Measurements from ENCODE around the gene GLYAT. TPM values are rescaled to one million over a fixed set of nuclear protein-coding genes. Genes with fewer than 3 reads are reported as not detected.

GLYAT gene
- polyA plus RNA-seq, 4 donors, result 14.0 TPM; not detected in 3

GRCh38 chr11:58676563-58677135 lies 55.1 kb downstream of the GLYAT start:
- Histone ChIP-seq H3K27ac (ENCODE audit: low read depth in 1 of 3, low read length in 2 of 3) (no peak overlapping the region), H3K36me3 (ENCODE audit: control insufficient read depth in 3 of 3, insufficient read depth in 2 of 3, low read depth in 1 of 3, low read length in 3 of 3) (no peaks in the 10 kb centered on the region)
- FAIRE-seq, result no peak

DNA sequence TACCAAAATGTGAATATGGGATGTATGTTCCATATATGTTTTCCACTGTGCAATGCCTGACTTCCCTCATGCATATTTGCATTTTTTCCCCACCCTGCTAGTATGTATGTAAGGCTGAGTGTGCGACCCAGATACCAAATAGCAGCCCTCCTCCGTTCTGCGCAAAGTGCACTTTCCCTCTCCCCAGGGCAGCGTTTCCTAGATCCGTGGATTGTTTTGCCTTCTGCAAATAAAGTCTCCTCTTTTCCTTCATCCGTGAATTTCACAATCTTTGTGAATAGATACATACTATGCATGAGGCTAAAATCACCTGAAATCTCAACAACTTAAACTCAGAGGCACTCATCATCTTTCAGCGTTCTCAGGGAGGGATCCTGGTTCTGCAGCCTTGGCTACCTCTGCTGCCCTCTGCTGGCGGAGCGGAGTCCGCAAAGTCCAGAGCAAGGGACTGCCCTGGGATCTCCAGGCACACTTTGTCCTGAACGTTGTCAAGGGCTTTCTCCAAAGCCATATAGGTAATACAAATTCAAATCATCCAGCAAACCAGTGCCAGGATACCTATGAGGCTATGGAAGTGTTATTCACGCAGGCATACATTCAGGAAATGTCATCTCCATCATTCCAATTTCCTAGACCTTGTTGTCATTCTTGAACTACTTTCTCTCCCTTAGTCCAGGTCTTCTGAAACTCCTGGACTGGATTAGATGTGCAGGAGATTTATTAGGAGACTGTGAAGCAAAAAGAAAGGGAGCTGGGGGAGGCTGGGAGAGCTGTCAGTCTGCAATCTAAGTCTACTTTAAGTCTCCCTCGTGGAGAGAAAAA lies 56.2 kb downstream of the GLYAT start:
- DNase-seq (peak; percentile 79 to 84), FAIRE-seq (no peak)
- no peaks in the 10 kb centered on the region for H3K9me3 ChIP-seq (ENCODE audit: control insufficient read depth in 2 of 2, insufficient read depth in 1 of 2, low read depth in 1 of 2, low read length in 1 of 2)
- H3K27me3 ChIP-seq (ENCODE audit: control insufficient read depth in 3 of 3, insufficient read depth in 3 of 3, low read length in 3 of 3), result peaks cover 0 to 5% (median 5%) of the 10 kb centered on the region in 3 donors
- no peaks in the 10 kb centered on the region for H3K36me3 ChIP-seq (ENCODE audit: control insufficient read depth in 3 of 3, insufficient read depth in 2 of 3, low read depth in 1 of 3, low read length in 3 of 3)
- H3K4me1 ChIP-seq (ENCODE audit: control insufficient read depth in 3 of 3, insufficient read depth in 2 of 3, low read depth in 1 of 3, low read length in 2 of 3), result no peaks in the 10 kb centered on the region
- no peak overlapping the region for H3K27ac ChIP-seq (ENCODE audit: low read depth in 1 of 3, low read length in 2 of 3)
- no peak overlapping the region for H3K4me3 ChIP-seq (ENCODE audit: low read depth in 1 of 3, low read length in 3 of 3)
- 33 to 41% (median 37%) methylated on average over 13 of the region's 13 CpGs for WGBS, 3 donors

More at GRCh38 chr11:58676563-58677135, 55.1 kb downstream of the GLYAT start:
- Histone ChIP-seq H3K9me3 (ENCODE audit: control insufficient read depth in 2 of 2, insufficient read depth in 1 of 2, low read depth in 1 of 2, low read length in 1 of 2) (no peaks in the 10 kb centered on the region), H3K4me3 (ENCODE audit: low read depth in 1 of 3, low read length in 3 of 3) (no peak overlapping the region), H3K4me1 (ENCODE audit: control insufficient read depth in 3 of 3, insufficient read depth in 2 of 3, low read depth in 1 of 3, low read length in 2 of 3) (no peaks in the 10 kb centered on the region), H3K27me3 (ENCODE audit: control insufficient read depth in 3 of 3, insufficient read depth in 3 of 3, low read length in 3 of 3) (peaks cover 0 to 6% (median 5%) of the 10 kb centered on the region in 3 donors)
- 61 to 81% (median 64%) methylated on average over 1 of the region's 1 CpG for WGBS, 3 donors
- DNase-seq, result no peak

DNA sequence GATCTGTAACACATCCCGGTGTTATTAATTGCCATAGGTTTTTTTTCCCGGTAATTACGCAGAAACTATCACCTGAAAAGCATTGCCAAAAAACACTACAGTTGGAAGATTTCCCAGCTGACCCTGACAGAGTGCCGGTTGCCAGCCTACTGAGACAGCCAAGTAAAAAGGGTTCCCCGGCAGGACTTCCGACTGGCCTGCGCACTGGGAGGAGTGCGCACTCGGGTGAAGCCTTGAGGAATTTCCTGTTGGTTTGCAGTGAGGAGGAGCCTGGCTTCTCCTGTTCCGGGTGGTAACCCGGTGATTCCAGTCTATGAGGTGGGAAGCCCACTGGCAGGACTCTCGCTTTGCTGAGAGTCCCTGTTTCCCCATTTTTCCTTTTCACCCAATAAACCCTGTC lies 57.1 kb downstream of the GLYAT start:
- no peaks in the 10 kb centered on the region for H3K27me3 ChIP-seq (ENCODE audit: control insufficient read depth in 3 of 3, insufficient read depth in 3 of 3, low read length in 3 of 3)
- no peaks in the 10 kb centered on the region for H3K9me3 ChIP-seq (ENCODE audit: control insufficient read depth in 2 of 2, insufficient read depth in 1 of 2, low read depth in 1 of 2, low read length in 1 of 2)
- H3K36me3 ChIP-seq (ENCODE audit: control insufficient read depth in 3 of 3, insufficient read depth in 2 of 3, low read depth in 1 of 3, low read length in 3 of 3), result no peaks in the 10 kb centered on the region
- no peak overlapping the region for H3K27ac ChIP-seq (ENCODE audit: low read depth in 1 of 3, low read length in 2 of 3)
- 85 to 89% (median 89%) methylated on average over 12 of the region's 12 CpGs for WGBS, 3 donors
- no peak for FAIRE-seq
- no peak overlapping the region for H3K4me3 ChIP-seq (ENCODE audit: low read depth in 1 of 3, low read length in 3 of 3)
- no peak for DNase-seq
- H3K4me1 ChIP-seq (ENCODE audit: control insufficient read depth in 3 of 3, insufficient read depth in 2 of 3, low read depth in 1 of 3, low read length in 2 of 3), result no peaks in the 10 kb centered on the region

GRCh38 chr11:58671983-58672633 lies 59.6 kb downstream of the GLYAT start:
- Histone ChIP-seq H3K27me3 (ENCODE audit: control insufficient read depth in 3 of 3, insufficient read depth in 3 of 3, low read length in 3 of 3) (no peaks in the 10 kb centered on the region), H3K4me3 (ENCODE audit: low read depth in 1 of 3, low read length in 3 of 3) (no peak overlapping the region), H3K4me1 (ENCODE audit: control insufficient read depth in 3 of 3, insufficient read depth in 2 of 3, low read depth in 1 of 3, low read length in 2 of 3) (no peaks in the 10 kb centered on the region), H3K9me3 (ENCODE audit: control insufficient read depth in 2 of 2, insufficient read depth in 1 of 2, low read depth in 1 of 2, low read length in 1 of 2) (no peaks in the 10 kb centered on the region), H3K27ac (ENCODE audit: low read depth in 1 of 3, low read length in 2 of 3) (no peak overlapping the region), H3K36me3 (ENCODE audit: control insufficient read depth in 3 of 3, insufficient read depth in 2 of 3, low read depth in 1 of 3, low read length in 3 of 3) (no peaks in the 10 kb centered on the region)
- WGBS, 3 donors, result 65 to 71% (median 71%) methylated on average over 6 of the region's 6 CpGs
- FAIRE-seq (no peak), DNase-seq (no peak)

DNA sequence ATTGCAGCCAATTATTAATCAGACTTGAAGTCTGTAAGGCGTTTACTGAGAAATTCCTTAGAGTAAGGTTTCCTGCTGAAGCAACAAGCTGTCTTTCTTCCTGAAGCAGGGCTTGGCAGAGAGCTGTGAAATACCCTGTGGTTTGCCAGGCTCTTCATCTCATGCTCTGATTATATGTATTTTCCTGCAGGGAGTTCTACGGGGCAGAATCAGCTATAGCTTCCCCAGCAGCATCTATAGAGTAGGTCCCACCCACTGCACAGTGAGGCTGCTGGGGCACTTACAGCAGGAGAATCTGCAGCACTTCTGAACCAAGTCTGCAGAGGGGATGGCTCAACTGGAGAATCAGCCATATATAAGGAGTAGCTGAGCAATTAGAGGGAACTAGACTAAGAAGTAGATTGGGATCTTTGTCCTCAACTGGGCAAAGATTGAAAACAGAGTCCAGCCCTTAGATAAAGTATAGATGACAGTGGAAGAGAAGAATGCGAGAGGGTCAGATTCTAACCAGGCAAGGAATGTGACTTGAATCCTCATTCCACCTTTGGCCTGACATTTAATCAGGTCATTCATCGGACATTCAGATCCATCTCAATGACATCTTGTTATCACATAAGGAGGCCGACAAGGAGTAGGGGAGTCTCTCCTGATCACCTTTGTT lies 71.7 kb downstream of the GLYAT start:
- H3K27me3 ChIP-seq (ENCODE audit: control insufficient read depth in 3 of 3, insufficient read depth in 3 of 3, low read length in 3 of 3), result no peaks in the 10 kb centered on the region
- no peak overlapping the region for H3K4me3 ChIP-seq (ENCODE audit: low read depth in 1 of 3, low read length in 3 of 3)
- peak; percentile 35 to 74 for DNase-seq
- H3K9me3 ChIP-seq (ENCODE audit: control insufficient read depth in 2 of 2, insufficient read depth in 1 of 2, low read depth in 1 of 2, low read length in 1 of 2), result peaks cover 0 to 8% of the 10 kb centered on the region in 2 donors
- no peak for FAIRE-seq
- no peaks in the 10 kb centered on the region for H3K36me3 ChIP-seq (ENCODE audit: control insufficient read depth in 3 of 3, insufficient read depth in 2 of 3, low read depth in 1 of 3, low read length in 3 of 3)
- H3K4me1 ChIP-seq (ENCODE audit: control insufficient read depth in 3 of 3, insufficient read depth in 2 of 3, low read depth in 1 of 3, low read length in 2 of 3), result peaks cover 0 to 9% (median 5%) of the 10 kb centered on the region in 3 donors
- 40 to 68% (median 54%) methylated on average over 5 of the region's 5 CpGs for WGBS, 3 donors
- H3K27ac ChIP-seq (ENCODE audit: low read depth in 1 of 3, low read length in 2 of 3), result peak overlapping the region; percentile 29 to 57 (median 57)

GRCh38 chr11:58659404-58659803 lies 72.3 kb downstream of the GLYAT start:
- peak; percentile 80 to 93 for DNase-seq
- FAIRE-seq, result no peak
- H3K36me3 ChIP-seq (ENCODE audit: control insufficient read depth in 3 of 3, insufficient read depth in 2 of 3, low read depth in 1 of 3, low read length in 3 of 3), result no peaks in the 10 kb centered on the region
- H3K4me1 ChIP-seq (ENCODE audit: control insufficient read depth in 3 of 3, insufficient read depth in 2 of 3, low read depth in 1 of 3, low read length in 2 of 3), result peaks cover 0 to 9% (median 5%) of the 10 kb centered on the region in 3 donors
- H3K27me3 ChIP-seq (ENCODE audit: control insufficient read depth in 3 of 3, insufficient read depth in 3 of 3, low read length in 3 of 3), result no peaks in the 10 kb centered on the region
- H3K4me3 ChIP-seq (ENCODE audit: low read depth in 1 of 3, low read length in 3 of 3), result no peak overlapping the region
- 3 to 34% (median 11%) methylated on average over 2 of the region's 2 CpGs for WGBS, 3 donors
- peak overlapping the region in 1 of 3 donors; percentile 57 for H3K27ac ChIP-seq (ENCODE audit: low read depth in 1 of 3, low read length in 2 of 3)
- H3K9me3 ChIP-seq (ENCODE audit: control insufficient read depth in 2 of 2, insufficient read depth in 1 of 2, low read depth in 1 of 2, low read length in 1 of 2), result peaks cover 0 to 8% of the 10 kb centered on the region in 2 donors

Other genes starting within 250 kb of the GLYAT start
- gene OR5B21, start 223.8 kb downstream of the GLYAT start, polyA plus RNA-seq, result not detected
- 10 to 100 TPM in 2 of 4 donors, 1 to 10 TPM in 2; 5.3 to 14.0 (median 8.6) TPM for gene LPXN, start 156.1 kb downstream of the GLYAT start, polyA plus RNA-seq
- 10 to 100 TPM; 24.8 to 51.2 (median 27.9) TPM for gene ZFP91, start 152.9 kb downstream of the GLYAT start, polyA plus RNA-seq
- under 1 TPM in 2 of 4 donors, not detected in 2; 0.63 to 0.78 TPM for gene CNTF, start 109.3 kb downstream of the GLYAT start, polyA plus RNA-seq
- under 1 TPM in 2 of 4 donors, not detected in 2; 0.04 to 0.37 TPM for gene GLYATL2, start 112.8 kb upstream of the GLYAT start, polyA plus RNA-seq
- gene GLYATL1, start 207.5 kb upstream of the GLYAT start, polyA plus RNA-seq, result 10 to 100 TPM in 1 of 4 donors, under 1 TPM in 2, not detected in 1; 0.67 to 13.0 (median 0.76) TPM